ENCODE results near the gene KLF18. TPM values are rescaled to one million over a fixed set of nuclear protein-coding genes. Genes with fewer than 3 reads are reported as not detected.

The KLF18 gene
- total RNA-seq, 1 experiment from 2014 or later: not detected

DNA sequence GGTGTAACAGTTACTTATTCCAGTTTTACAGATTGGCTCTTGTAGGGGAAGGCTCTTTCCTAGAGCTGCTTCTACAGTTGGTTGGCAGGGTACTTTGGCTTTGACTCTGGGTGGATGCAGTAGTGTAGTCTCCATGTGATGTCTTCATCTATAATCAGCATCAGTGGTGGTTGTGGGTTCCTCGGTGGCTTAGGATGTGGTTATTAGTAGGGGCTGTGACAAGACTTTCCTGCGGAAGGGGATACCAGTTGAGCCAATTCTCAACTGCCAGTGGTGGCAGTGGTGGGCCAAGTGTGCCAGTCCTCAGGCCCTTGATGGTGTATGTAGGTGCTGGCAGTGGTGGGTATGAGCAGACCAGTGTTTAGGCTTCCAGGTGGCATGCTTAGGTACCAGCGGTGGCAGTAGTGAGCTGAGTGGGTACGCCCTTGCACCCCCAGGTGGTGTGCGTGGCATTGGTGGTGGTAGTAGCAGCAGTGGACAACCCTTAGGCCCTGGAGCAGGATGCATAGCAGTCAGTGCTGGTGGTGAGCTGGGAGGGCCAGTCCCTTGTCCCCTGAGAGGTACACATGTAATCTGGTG lies 27.2 kb upstream of the KLF18 start:
- Histone ChIP-seq H3K9me3 (ENCODE audit: low read depth, low read length, poor library complexity, severe bottlenecking) (no peaks in the 10 kb centered on the region), H3K4me1 (ENCODE audit: insufficient read depth, low read length, poor library complexity, severe bottlenecking) (no peaks in the 10 kb centered on the region), H3K27me3 (replicated peaks; ENCODE audit: insufficient read depth, low read depth, low read length, poor library complexity) (no peaks in the 10 kb centered on the region), H3K36me3 (ENCODE audit: insufficient read depth, low read length, poor library complexity, severe bottlenecking) (no peaks in the 10 kb centered on the region), H3K4me3 (ENCODE audit: low read depth, low read length, poor library complexity, severe bottlenecking) (no peak overlapping the region), H3K27ac (ENCODE audit: low read depth, low read length, poor library complexity, severe bottlenecking) (no peak overlapping the region)
- TF ChIP-seq EZH2 (IDR thresholded peaks at IDR 0.05; ENCODE audit: borderline replicate concordance, low read depth, low read length, poor library complexity, severe bottlenecking): no peak
- TF ChIP-seq, protein P1, sequence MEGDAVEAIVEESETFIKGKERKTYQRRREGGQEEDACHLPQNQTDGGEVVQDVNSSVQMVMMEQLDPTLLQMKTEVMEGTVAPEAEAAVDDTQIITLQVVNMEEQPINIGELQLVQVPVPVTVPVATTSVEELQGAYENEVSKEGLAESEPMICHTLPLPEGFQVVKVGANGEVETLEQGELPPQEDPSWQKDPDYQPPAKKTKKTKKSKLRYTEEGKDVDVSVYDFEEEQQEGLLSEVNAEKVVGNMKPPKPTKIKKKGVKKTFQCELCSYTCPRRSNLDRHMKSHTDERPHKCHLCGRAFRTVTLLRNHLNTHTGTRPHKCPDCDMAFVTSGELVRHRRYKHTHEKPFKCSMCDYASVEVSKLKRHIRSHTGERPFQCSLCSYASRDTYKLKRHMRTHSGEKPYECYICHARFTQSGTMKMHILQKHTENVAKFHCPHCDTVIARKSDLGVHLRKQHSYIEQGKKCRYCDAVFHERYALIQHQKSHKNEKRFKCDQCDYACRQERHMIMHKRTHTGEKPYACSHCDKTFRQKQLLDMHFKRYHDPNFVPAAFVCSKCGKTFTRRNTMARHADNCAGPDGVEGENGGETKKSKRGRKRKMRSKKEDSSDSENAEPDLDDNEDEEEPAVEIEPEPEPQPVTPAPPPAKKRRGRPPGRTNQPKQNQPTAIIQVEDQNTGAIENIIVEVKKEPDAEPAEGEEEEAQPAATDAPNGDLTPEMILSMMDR (conservative IDR thresholded peaks at IDR 0.05; ENCODE audit: low read depth, low read length): no peak; the same call in 1 of the 2 replicates
- intact Hi-C loops (cut with micrococcal nuclease; ENCODE audit: unreplicated experiment): no loop called here
- no TSS peak for BruUV-seq (replicated peaks)
- ChIA-PET POLR2A (ENCODE audit: low non-redundant PET) (no interaction called here), CTCF (no interaction called here)
- no peak for DNase-seq (ENCODE audit: low spot score)

DNA sequence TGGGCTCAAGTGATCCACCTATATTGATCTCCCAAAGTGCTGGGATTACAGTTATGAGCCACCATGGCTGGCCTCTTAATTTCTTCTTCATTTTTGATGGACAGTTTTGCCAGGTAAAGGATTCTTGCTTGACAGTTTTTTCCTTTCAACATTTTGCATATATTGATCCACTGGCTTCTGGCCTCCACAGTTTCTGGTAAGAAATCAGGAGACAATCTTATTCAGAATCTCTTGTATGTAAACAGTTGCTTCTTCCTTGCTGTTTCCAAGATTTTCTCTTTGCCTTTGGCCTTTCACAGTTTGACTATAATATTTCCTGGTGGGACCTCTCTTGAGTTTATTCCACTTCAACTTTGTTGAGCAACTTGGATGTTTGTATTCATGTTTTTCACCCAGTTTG lies 20.1 kb upstream of the KLF18 start:
- no peak overlapping the region for H3K4me3 ChIP-seq (ENCODE audit: low read depth, low read length, poor library complexity, severe bottlenecking)
- POLR2A ChIA-PET (ENCODE audit: low non-redundant PET): no interaction called here
- no peaks in the 10 kb centered on the region for H3K27me3 ChIP-seq (replicated peaks; ENCODE audit: insufficient read depth, low read depth, low read length, poor library complexity)
- DNase-seq (ENCODE audit: low spot score): no peak
- BruUV-seq (replicated peaks): no TSS peak
- TF ChIP-seq, protein P1 (conservative IDR thresholded peaks at IDR 0.05; ENCODE audit: low read depth, low read length): no peak
- TF ChIP-seq EZH2 (IDR thresholded peaks at IDR 0.05; ENCODE audit: borderline replicate concordance, low read depth, low read length, poor library complexity, severe bottlenecking): no peak
- CTCF ChIA-PET: no interaction called here
- H3K9me3 ChIP-seq (ENCODE audit: low read depth, low read length, poor library complexity, severe bottlenecking): peaks cover 5% of the 10 kb centered on the region
- H3K36me3 ChIP-seq (ENCODE audit: insufficient read depth, low read length, poor library complexity, severe bottlenecking): no peaks in the 10 kb centered on the region
- intact Hi-C loops (cut with micrococcal nuclease; ENCODE audit: unreplicated experiment): no loop called here
- H3K4me1 ChIP-seq (ENCODE audit: insufficient read depth, low read length, poor library complexity, severe bottlenecking): no peaks in the 10 kb centered on the region
- no peak overlapping the region for H3K27ac ChIP-seq (ENCODE audit: low read depth, low read length, poor library complexity, severe bottlenecking)

DNA sequence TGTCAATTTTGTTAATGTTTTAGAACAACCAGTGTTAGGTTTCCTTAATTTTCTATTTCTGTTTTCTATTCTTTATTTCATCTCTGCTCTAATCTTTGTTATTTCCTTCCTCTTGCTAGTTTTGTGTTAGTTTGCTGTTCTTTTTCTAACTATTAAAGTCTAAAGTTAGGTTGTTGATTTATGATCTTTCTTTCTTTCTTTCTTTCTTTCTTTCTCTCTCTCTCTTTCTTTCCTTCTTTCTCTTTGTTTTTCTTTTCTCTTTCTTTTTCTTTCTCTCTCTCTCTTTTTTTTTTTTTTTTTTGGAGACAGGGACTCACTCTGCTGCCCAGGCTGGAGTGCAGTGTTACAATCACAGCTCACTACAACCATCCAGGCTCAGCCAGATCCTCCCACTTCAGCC lies 17.4 kb upstream of the KLF18 start:
- Histone ChIP-seq H3K36me3 (ENCODE audit: insufficient read depth, low read length, poor library complexity, severe bottlenecking) (no peaks in the 10 kb centered on the region), H3K4me3 (ENCODE audit: low read depth, low read length, poor library complexity, severe bottlenecking) (no peak overlapping the region), H3K9me3 (ENCODE audit: low read depth, low read length, poor library complexity, severe bottlenecking) (peaks cover 5% of the 10 kb centered on the region), H3K27ac (ENCODE audit: low read depth, low read length, poor library complexity, severe bottlenecking) (no peak overlapping the region), H3K27me3 (replicated peaks; ENCODE audit: insufficient read depth, low read depth, low read length, poor library complexity) (no peaks in the 10 kb centered on the region), H3K4me1 (ENCODE audit: insufficient read depth, low read length, poor library complexity, severe bottlenecking) (peaks cover 14% of the 10 kb centered on the region)
- ChIA-PET CTCF (no interaction called here), POLR2A (ENCODE audit: low non-redundant PET) (no interaction called here)
- no peak for DNase-seq (ENCODE audit: low spot score)
- no TSS peak for BruUV-seq (replicated peaks)
- TF ChIP-seq, protein P1 (conservative IDR thresholded peaks at IDR 0.05; ENCODE audit: low read depth, low read length): no peak
- intact Hi-C loops (cut with micrococcal nuclease; ENCODE audit: unreplicated experiment): no loop called here

Measured in A673 (cell line).